ENCODE data around the gene THSD7A. TPM values are rescaled to one million over a fixed set of nuclear protein-coding genes. Genes with fewer than 3 reads are reported as not detected.

The THSD7A gene
- total RNA-seq, 2 experiments from 2014 or later: not detected

- intact Hi-C loops (cut with DNase I, micrococcal nuclease): no loop called here
- ChIA-PET CTCF (no interaction called here), POLR2A (no interaction called here)
- DNase-seq (no peak), ATAC-seq (no peak)
- Mint-ChIP-seq H3K4me3 (no peak overlapping the region), H3K36me3 (ENCODE audit: low read depth) (no peaks in the 10 kb centered on the region), H3K4me1 (no peaks in the 10 kb centered on the region), H3K27me3 (no peaks in the 10 kb centered on the region), H3K9me3 (ENCODE audit: low read depth) (no peaks in the 10 kb centered on the region), H3K27ac (no peak overlapping the region)
Measured at GRCh38 chr7:11767148-11767547, 64.8 kb downstream of the THSD7A start.

GRCh38 chr7:11760372-11760771 lies 71.6 kb downstream of the THSD7A start:
- POLR2A ChIA-PET: no interaction called here
- Mint-ChIP-seq H3K27me3 (no peaks in the 10 kb centered on the region), H3K4me1 (no peaks in the 10 kb centered on the region), H3K9me3 (ENCODE audit: low read depth) (no peaks in the 10 kb centered on the region), H3K4me3 (no peak overlapping the region), H3K36me3 (ENCODE audit: low read depth) (no peaks in the 10 kb centered on the region), H3K27ac (no peak overlapping the region)
- CTCF ChIA-PET: no interaction called here
- intact Hi-C loops (cut with DNase I, micrococcal nuclease): no loop called here
- no peak for DNase-seq
- ATAC-seq: no peak

- Mint-ChIP-seq H3K27ac (no peak overlapping the region), H3K4me3 (no peak overlapping the region), H3K4me1 (no peaks in the 10 kb centered on the region), H3K36me3 (ENCODE audit: low read depth) (no peaks in the 10 kb centered on the region), H3K27me3 (no peaks in the 10 kb centered on the region), H3K9me3 (ENCODE audit: low read depth) (no peaks in the 10 kb centered on the region)
- ChIA-PET CTCF (no interaction called here), POLR2A (no interaction called here)
- ATAC-seq: no peak
- intact Hi-C loops (cut with DNase I, micrococcal nuclease): no loop called here
- no peak for DNase-seq
Measured at GRCh38 chr7:11758627-11759111, 73.3 kb downstream of the THSD7A start.

GRCh38 chr7:11757153-11757552 lies 74.8 kb downstream of the THSD7A start:
- H3K4me3 Mint-ChIP-seq: no peak overlapping the region
- ATAC-seq (no peak), DNase-seq (no peak)
- H3K27me3 Mint-ChIP-seq: no peaks in the 10 kb centered on the region
- H3K27ac Mint-ChIP-seq: no peak overlapping the region
- no peaks in the 10 kb centered on the region for H3K36me3 Mint-ChIP-seq (ENCODE audit: low read depth)
- ChIA-PET CTCF (no interaction called here), POLR2A (no interaction called here)
- H3K9me3 Mint-ChIP-seq (ENCODE audit: low read depth): no peaks in the 10 kb centered on the region
- intact Hi-C loops (cut with DNase I, micrococcal nuclease): no loop called here
- no peaks in the 10 kb centered on the region for H3K4me1 Mint-ChIP-seq

GRCh38 chr7:11754933-11755332 lies 77.1 kb downstream of the THSD7A start:
- no peaks in the 10 kb centered on the region for H3K27me3 Mint-ChIP-seq
- ChIA-PET CTCF (no interaction called here), POLR2A (interaction anchor here (0.6 kb wide), 1 partner anchor 227 kb away, joined by 3 read pairs; no protein-coding TSS in a partner anchor)

GRCh38 chr7:11754123-11754522 lies 77.9 kb downstream of the THSD7A start:
- intact Hi-C loops (cut with DNase I, micrococcal nuclease): no loop called here
- Mint-ChIP-seq H3K27ac (no peak overlapping the region), H3K9me3 (ENCODE audit: low read depth) (no peaks in the 10 kb centered on the region), H3K27me3 (no peaks in the 10 kb centered on the region), H3K4me1 (no peaks in the 10 kb centered on the region), H3K4me3 (no peak overlapping the region), H3K36me3 (ENCODE audit: low read depth) (no peaks in the 10 kb centered on the region)
- ChIA-PET POLR2A (no interaction called here), CTCF (no interaction called here)
- DNase-seq (no peak), ATAC-seq (no peak)

More at GRCh38 chr7:11754933-11755332, 77.1 kb downstream of the THSD7A start:
- no peak for ATAC-seq
- Mint-ChIP-seq H3K27ac (no peak overlapping the region), H3K4me3 (no peak overlapping the region), H3K9me3 (ENCODE audit: low read depth) (no peaks in the 10 kb centered on the region), H3K36me3 (ENCODE audit: low read depth) (no peaks in the 10 kb centered on the region), H3K4me1 (no peaks in the 10 kb centered on the region)
- no peak for DNase-seq
- intact Hi-C loops (cut with DNase I, micrococcal nuclease): no loop called here

GRCh38 chr7:11753433-11753832 lies 78.6 kb downstream of the THSD7A start:
- H3K27ac Mint-ChIP-seq: no peak overlapping the region
- intact Hi-C loops (cut with DNase I, micrococcal nuclease): no loop called here
- no peak overlapping the region for H3K4me3 Mint-ChIP-seq
- POLR2A ChIA-PET: no interaction called here
- H3K4me1 Mint-ChIP-seq: no peaks in the 10 kb centered on the region
- ATAC-seq (no peak), DNase-seq (no peak)
- H3K27me3 Mint-ChIP-seq: no peaks in the 10 kb centered on the region
- H3K36me3 Mint-ChIP-seq (ENCODE audit: low read depth): no peaks in the 10 kb centered on the region
- H3K9me3 Mint-ChIP-seq (ENCODE audit: low read depth): no peaks in the 10 kb centered on the region
- CTCF ChIA-PET: no interaction called here

GRCh38 chr7:11751807-11752389 lies 80.1 kb downstream of the THSD7A start:
- no peak overlapping the region for H3K4me3 Mint-ChIP-seq
- H3K36me3 Mint-ChIP-seq (ENCODE audit: low read depth): no peaks in the 10 kb centered on the region
- ChIA-PET POLR2A (no interaction called here), CTCF (no interaction called here)
- no peak overlapping the region for H3K27ac Mint-ChIP-seq
- intact Hi-C loops (cut with DNase I, micrococcal nuclease): no loop called here
- no peaks in the 10 kb centered on the region for H3K27me3 Mint-ChIP-seq
- DNase-seq (no peak), ATAC-seq (no peak)
- H3K4me1 Mint-ChIP-seq: no peaks in the 10 kb centered on the region
- no peaks in the 10 kb centered on the region for H3K9me3 Mint-ChIP-seq (ENCODE audit: low read depth)

GRCh38 chr7:11751315-11751714 lies 80.7 kb downstream of the THSD7A start:
- Mint-ChIP-seq H3K27me3 (no peaks in the 10 kb centered on the region), H3K36me3 (ENCODE audit: low read depth) (no peaks in the 10 kb centered on the region), H3K27ac (no peak overlapping the region), H3K4me1 (no peaks in the 10 kb centered on the region), H3K4me3 (no peak overlapping the region), H3K9me3 (ENCODE audit: low read depth) (no peaks in the 10 kb centered on the region)
- ATAC-seq: no peak
- DNase-seq: no peak
- ChIA-PET CTCF (no interaction called here), POLR2A (no interaction called here)
- intact Hi-C loops (cut with DNase I, micrococcal nuclease): no loop called here

GRCh38 chr7:11750191-11750590 lies 81.8 kb downstream of the THSD7A start:
- intact Hi-C loops (cut with DNase I, micrococcal nuclease): no loop called here
- no peak overlapping the region for H3K4me3 Mint-ChIP-seq
- ChIA-PET CTCF (no interaction called here), POLR2A (no interaction called here)
- no peaks in the 10 kb centered on the region for H3K27me3 Mint-ChIP-seq
- no peak for ATAC-seq
- H3K4me1 Mint-ChIP-seq: no peaks in the 10 kb centered on the region
- no peak for DNase-seq
- no peak overlapping the region for H3K27ac Mint-ChIP-seq
- no peaks in the 10 kb centered on the region for H3K9me3 Mint-ChIP-seq (ENCODE audit: low read depth)
- H3K36me3 Mint-ChIP-seq (ENCODE audit: low read depth): no peaks in the 10 kb centered on the region

- intact Hi-C loops (cut with DNase I, micrococcal nuclease): no loop called here
- no peaks in the 10 kb centered on the region for H3K36me3 Mint-ChIP-seq (ENCODE audit: low read depth)
- ATAC-seq: no peak
Measured at GRCh38 chr7:11749629-11750028, 82.4 kb downstream of the THSD7A start.

GRCh38 chr7:11748884-11749283 lies 83.1 kb downstream of the THSD7A start:
- Mint-ChIP-seq H3K27me3 (no peaks in the 10 kb centered on the region), H3K36me3 (ENCODE audit: low read depth) (no peaks in the 10 kb centered on the region), H3K4me1 (no peaks in the 10 kb centered on the region), H3K9me3 (ENCODE audit: low read depth) (no peaks in the 10 kb centered on the region), H3K27ac (no peak overlapping the region), H3K4me3 (no peak overlapping the region)
- POLR2A ChIA-PET: no interaction called here
- no peak for ATAC-seq
- no peak for DNase-seq
- CTCF ChIA-PET: no interaction called here
- intact Hi-C loops (cut with DNase I, micrococcal nuclease): no loop called here

More at GRCh38 chr7:11749629-11750028, 82.4 kb downstream of the THSD7A start:
- Mint-ChIP-seq H3K4me3 (no peak overlapping the region), H3K9me3 (ENCODE audit: low read depth) (no peaks in the 10 kb centered on the region), H3K27me3 (no peaks in the 10 kb centered on the region), H3K27ac (no peak overlapping the region), H3K4me1 (no peaks in the 10 kb centered on the region)
- CTCF ChIA-PET: no interaction called here
- no peak for DNase-seq
- POLR2A ChIA-PET: no interaction called here

All from activated CD4-positive, alpha-beta T cell treated with anti-CD3 and anti-CD28 coated beads for 36 hours (primary cell).